MM.1S (cell line): ENCODE results near the gene SNORC.

Experiments
- DNase-seq: peaks from one replicate; pipeline ENCODE4 v3.0.0-alpha.2; 2015
- H2AFZ ChIP-seq: fragments of 300-600 bp; sonication (generic); 2 replicates; pipeline ENCODE4 v1.6.0; 2016; ENCODE audit warnings: antibody characterized with exemption, low read length
- H3F3A ChIP-seq: fragments of 300-600 bp; sonication (generic); 2 replicates; pipeline ENCODE4 v1.6.1; 2016; ENCODE audit warnings: mild to moderate bottlenecking, antibody characterized with exemption, low read length, moderate library complexity, mixed read lengths; ENCODE audit not compliant: insufficient read depth
- H3K27ac ChIP-seq: fragments of 300-600 bp; sonication (generic); 2 replicates; pipeline ENCODE4 v1.5.1; 2016; ENCODE audit warnings: mild to moderate bottlenecking, low read length
- H3K27me3 ChIP-seq: fragments of 300-600 bp; sonication (generic); replicated peaks from 2 replicates; pipeline ENCODE4 v1.6.0; 2016; ENCODE audit warnings: low read length; ENCODE audit not compliant: insufficient read depth
- H3K36me3 ChIP-seq: fragments of 300-600 bp; sonication (generic); replicated peaks from 2 replicates; pipeline ENCODE4 v1.6.1; 2016; ENCODE audit warnings: mild to moderate bottlenecking, low read length, mixed read lengths; ENCODE audit not compliant: insufficient read depth
- H3K4me1 ChIP-seq: fragments of 300-600 bp; sonication (generic); 2 replicates; pipeline ENCODE4 v1.6.1; 2016; ENCODE audit warnings: low read length, mixed read lengths
- H3K4me2 ChIP-seq: fragments of 300-600 bp; sonication (generic); 2 replicates; pipeline ENCODE4 v1.6.0; 2016; ENCODE audit warnings: low read depth, low read length
- H3K4me3 ChIP-seq: fragments of 300-600 bp; sonication (generic); 2 replicates; pipeline ENCODE4 v1.5.1; 2016; ENCODE audit warnings: low read length, mixed read lengths
- H3K79me2 ChIP-seq: fragments of 300-600 bp; sonication (generic); 2 replicates; pipeline ENCODE4 v1.6.1; 2016; ENCODE audit warnings: mixed run types, low read length, mixed read lengths
- H3K9ac ChIP-seq: fragments of 300-600 bp; sonication (generic); 2 replicates; pipeline ENCODE4 v1.6.1; 2016; ENCODE audit warnings: low read length, mixed read lengths
- H3K9me2 ChIP-seq: fragments of 300-600 bp; sonication (generic); replicated peaks from 2 replicates; pipeline ENCODE4 v1.6.1; 2016; ENCODE audit warnings: mild to moderate bottlenecking, low read length, mixed read lengths; ENCODE audit not compliant: insufficient read depth
- H3K9me3 ChIP-seq: fragments of 300-600 bp; sonication (generic); replicated peaks from 2 replicates; pipeline ENCODE4 v1.6.1; 2016; ENCODE audit warnings: mild to moderate bottlenecking, low read length, mixed read lengths; ENCODE audit not compliant: insufficient read depth
- H4K20me1 ChIP-seq: fragments of 300-600 bp; sonication (generic); 2 replicates; pipeline ENCODE4 v1.6.1; 2016; ENCODE audit warnings: mild to moderate bottlenecking, low read length, moderate library complexity, mixed read lengths; ENCODE audit not compliant: insufficient read depth
- CTCF ChIP-seq: fragments of 300-600 bp; sonication (generic); IDR thresholded peaks from 2 replicates; pipeline ENCODE4 v1.5.1; 2016; ENCODE audit warnings: antibody characterized with exemption, low read length, mixed read lengths
- EZH2 ChIP-seq: fragments of 300-600 bp; sonication (generic); optimal IDR thresholded peaks from 2 replicates; pipeline ENCODE3; 2017; ENCODE audit warnings: low read depth, mild to moderate bottlenecking, antibody characterized with exemption, low read length, mixed read lengths
- EZH2phosphoT487 ChIP-seq: fragments of 300-600 bp; sonication (generic); IDR thresholded peaks from 2 replicates; pipeline ENCODE4 v1.6.1; 2018; ENCODE audit warnings: antibody characterized with exemption, low read length

Gene SNORC

DNA sequence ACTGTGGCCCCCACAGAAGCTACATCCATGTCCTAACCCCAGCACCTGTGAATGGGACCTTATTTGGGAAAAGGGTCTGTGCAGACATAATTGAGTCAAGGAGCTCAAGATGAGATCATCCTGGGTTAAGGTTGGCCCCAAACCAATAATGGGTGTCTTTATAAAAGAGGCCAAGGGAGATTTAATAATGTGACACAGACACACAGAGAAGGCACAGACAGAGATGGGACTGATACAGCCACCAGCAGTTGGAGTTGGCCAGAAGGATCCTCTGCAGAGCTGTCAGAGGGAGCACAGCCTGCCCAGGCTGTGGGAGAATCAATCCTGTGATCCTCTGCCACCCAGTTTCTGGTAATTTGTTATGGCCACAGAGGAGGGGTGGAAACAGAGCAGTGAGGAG is 26.0 kb downstream of the SNORC start:
- Histone ChIP-seq H3K27ac (no peak overlapping the region), H2AFZ (no peak overlapping the region), H3K9me3 (no peaks in the 10 kb centered on the region), H3K4me3 (no peak overlapping the region), H3K9ac (no peak overlapping the region), H3K79me2 (no peaks in the 10 kb centered on the region), H3K36me3 (no peaks in the 10 kb centered on the region), H3K4me2 (no peak overlapping the region), H3K9me2 (no peaks in the 10 kb centered on the region), H3K27me3 (no peaks in the 10 kb centered on the region), H3F3A (no peaks in the 10 kb centered on the region), H4K20me1 (no peaks in the 10 kb centered on the region), H3K4me1 (no peaks in the 10 kb centered on the region)
- TF ChIP-seq EZH2phosphoT487 (no peak), EZH2 (no peak), CTCF (no peak)
- no peak for DNase-seq

GRCh38 chr2:232896720-232897597 is 26.9 kb downstream of the SNORC start:
- no peaks in the 10 kb centered on the region for H3K9me2 ChIP-seq
- no peak overlapping the region for H3K9ac ChIP-seq
- H3K27me3 ChIP-seq: no peaks in the 10 kb centered on the region
- no peak for DNase-seq
- H4K20me1 ChIP-seq: no peaks in the 10 kb centered on the region
- no peak overlapping the region for H3K4me2 ChIP-seq
- H3K27ac ChIP-seq: no peak overlapping the region
- no peaks in the 10 kb centered on the region for H3K36me3 ChIP-seq
- TF ChIP-seq CTCF (no peak), EZH2phosphoT487 (no peak), EZH2 (no peak)
- H2AFZ ChIP-seq: no peak overlapping the region
- H3K4me3 ChIP-seq: no peak overlapping the region
- H3F3A ChIP-seq: no peaks in the 10 kb centered on the region
- no peaks in the 10 kb centered on the region for H3K9me3 ChIP-seq
- no peaks in the 10 kb centered on the region for H3K79me2 ChIP-seq
- H3K4me1 ChIP-seq: no peaks in the 10 kb centered on the region

DNA sequence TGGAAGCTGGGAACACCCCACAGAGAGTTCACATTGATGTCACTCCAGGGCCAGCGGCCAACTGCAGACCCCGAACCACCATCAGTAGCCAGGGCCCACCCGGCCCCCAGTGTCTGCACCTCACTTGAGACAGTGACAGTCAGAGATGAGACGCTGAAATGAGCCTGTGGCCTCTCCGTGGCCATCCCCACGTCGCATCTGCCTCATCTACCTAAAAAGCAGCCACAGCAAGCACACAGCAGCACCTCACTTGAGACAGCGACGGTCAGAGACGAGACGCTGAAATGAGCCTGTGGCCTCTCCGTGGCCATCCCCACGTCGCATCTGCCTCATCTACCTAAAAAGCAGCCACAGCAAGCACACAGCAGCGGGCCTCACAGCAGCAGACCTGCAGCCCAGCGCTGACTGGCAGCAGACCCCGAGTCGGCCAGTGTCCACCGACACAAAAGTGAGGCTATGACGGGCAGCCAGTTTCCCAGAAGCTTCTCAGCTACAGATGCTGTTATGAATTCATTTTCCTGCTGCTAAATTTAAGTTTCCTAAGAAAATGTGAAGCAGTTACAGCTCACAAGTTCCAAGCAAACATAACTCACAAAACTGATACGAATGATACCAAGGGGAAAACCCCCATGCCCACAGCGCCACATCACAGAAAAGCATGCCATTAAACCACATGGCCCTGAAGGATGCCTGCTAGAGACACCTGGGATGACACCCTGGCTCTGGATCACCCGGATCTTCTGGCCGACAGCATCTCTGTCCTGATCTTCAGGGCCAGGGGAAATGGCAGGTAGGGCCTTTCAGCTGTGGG is 27.7 kb downstream of the SNORC start:
- no peak overlapping the region for H3K9ac ChIP-seq
- no peak for TF ChIP-seq EZH2phosphoT487
- no peak for TF ChIP-seq EZH2
- no peak for TF ChIP-seq CTCF
- no peak overlapping the region for H3K4me3 ChIP-seq
- H3K9me2 ChIP-seq: no peaks in the 10 kb centered on the region
- H3K4me1 ChIP-seq: no peaks in the 10 kb centered on the region
- H3K27ac ChIP-seq: no peak overlapping the region
- H3K36me3 ChIP-seq: no peaks in the 10 kb centered on the region
- H3K27me3 ChIP-seq: no peaks in the 10 kb centered on the region
- H3K79me2 ChIP-seq: no peaks in the 10 kb centered on the region
- H3F3A ChIP-seq: no peaks in the 10 kb centered on the region
- no peak overlapping the region for H2AFZ ChIP-seq
- H3K4me2 ChIP-seq: no peak overlapping the region
- no peaks in the 10 kb centered on the region for H4K20me1 ChIP-seq
- DNase-seq: no peak
- no peaks in the 10 kb centered on the region for H3K9me3 ChIP-seq
